GM21619 (cell line): Measurements from ENCODE around the gene PLEKHO1.
A peak's percentile ranks its signal among the peaks of the same experiment; 100 is the strongest.
"Not testable (repeated sequence)": the region's sequence is repeated elsewhere in the genome, so short reads cannot be mapped to it uniquely, and the experiment has no call there.

Experiments used
- ATAC-seq: cut with Tn5 transposase; IDR thresholded peaks from one replicate; pipeline ENCODE4 v1.9.1; 2021; ENCODE audit not compliant: unreplicated experiment

The PLEKHO1 gene

GRCh38 chr1:150149271-150150132, at the start of gene PLEKHO1:
PLEKHO1 (plus strand) TSS chr1:150149916; CDS start chr1:150150258, 342 bp downstream.
- ATAC-seq: peak; percentile 46

GRCh38 chr1:150102986-150103385, 46.7 kb upstream of the PLEKHO1 start:
- no peak for ATAC-seq

- ATAC-seq: no peak
These were observed 43.4 kb upstream of the PLEKHO1 start for GRCh38 chr1:150106341-150106740.

- ATAC-seq: no peak
These were observed 40.1 kb upstream of the PLEKHO1 start for GRCh38 chr1:150109586-150109985.

- no peak for ATAC-seq
These were observed 39.6 kb upstream of the PLEKHO1 start for GRCh38 chr1:150110116-150110515.

- no peak for ATAC-seq
These were observed 38.0 kb upstream of the PLEKHO1 start for GRCh38 chr1:150111670-150112069.

GRCh38 chr1:150115121-150115520, 34.6 kb upstream of the PLEKHO1 start:
- no peak for ATAC-seq

- ATAC-seq: no peak
These were observed 31.0 kb upstream of the PLEKHO1 start for GRCh38 chr1:150118716-150119115.

GRCh38 chr1:150121236-150121862, 28.4 kb upstream of the PLEKHO1 start:
- no peak for ATAC-seq

GRCh38 chr1:150126811-150127210, 22.9 kb upstream of the PLEKHO1 start:
- ATAC-seq: no peak

GRCh38 chr1:150127464-150127863, 22.3 kb upstream of the PLEKHO1 start:
- no peak for ATAC-seq

GRCh38 chr1:150127868-150128267, 21.8 kb upstream of the PLEKHO1 start:
- no peak for ATAC-seq

- no peak for ATAC-seq
These were observed 17.3 kb upstream of the PLEKHO1 start for GRCh38 chr1:150132372-150132771.

GRCh38 chr1:150134537-150134936, 15.2 kb upstream of the PLEKHO1 start:
- no peak for ATAC-seq

- ATAC-seq: not testable (repeated sequence)
These were observed 14.3 kb upstream of the PLEKHO1 start for GRCh38 chr1:150135400-150135799.

GRCh38 chr1:150138044-150138443, 11.7 kb upstream of the PLEKHO1 start:
- no peak for ATAC-seq

- no peak for ATAC-seq
These were observed 8.3 kb upstream of the PLEKHO1 start for GRCh38 chr1:150141452-150141851.

- ATAC-seq: no peak
These were observed 7.6 kb upstream of the PLEKHO1 start for GRCh38 chr1:150142083-150142482.

GRCh38 chr1:150144606-150145005, 5.1 kb upstream of the PLEKHO1 start:
- no peak for ATAC-seq

- ATAC-seq: not testable (repeated sequence)
These were observed 3.7 kb upstream of the PLEKHO1 start for GRCh38 chr1:150146016-150146415.

- no peak for ATAC-seq
These were observed 2.7 kb upstream of the PLEKHO1 start for GRCh38 chr1:150146849-150147542.

GRCh38 chr1:150148837-150149270, 862 bp upstream of the PLEKHO1 start:
- no peak for ATAC-seq
